ENCODE measurements around the gene SLC35F1. TPM values are rescaled to one million over a fixed set of nuclear protein-coding genes. Genes with fewer than 3 reads are reported as not detected.

The SLC35F1 gene
- total and polyA plus RNA-seq, 10 of the 15 experiments (the other 5 are each of a cell fraction or from before 2014, with no cell fraction given), result 0.01 TPM; not detected in 9

GRCh38 chr6:118061666-118062065, 154.6 kb downstream of the SLC35F1 start (continued):
- TF ChIP-seq TCF3 (IDR thresholded peaks at IDR 0.05; ENCODE audit: borderline replicate concordance, insufficient read depth, low read depth, low read length), result no peak
- TF ChIP-seq SPI1 (IDR thresholded peaks at IDR 0.05; ENCODE audit: borderline replicate concordance, insufficient read depth, low read depth, low read length), result no peak
- TF ChIP-seq FOS (IDR thresholded peaks at IDR 0.05; ENCODE audit: borderline replicate concordance, extremely low read depth, insufficient read length), result no peak

GRCh38 chr6:118080547-118080946, 173.5 kb downstream of the SLC35F1 start:
- no peak for FAIRE-seq
- Histone ChIP-seq H3K79me2 (ENCODE audit: control insufficient read depth, insufficient read depth, low read length) (no peaks in the 10 kb centered on the region), H3K27ac (ENCODE audit: control insufficient read depth, insufficient read depth) (no peak overlapping the region), H3K9ac (ENCODE audit: control insufficient read depth, insufficient read depth, low read length) (no peak overlapping the region), H3K36me3 (ENCODE audit: control insufficient read depth in 2 of 2, insufficient read depth in 2 of 2, low read length in 1 of 2) (no peaks in the 10 kb centered on the region), H3K4me3 (no peak overlapping the region), H3K4me2 (ENCODE audit: control insufficient read depth, insufficient read depth) (no peak overlapping the region), H2AFZ (ENCODE audit: control insufficient read depth, low read depth, low read length) (no peak overlapping the region), H3K9me3 (replicated peaks; ENCODE audit: control insufficient read depth, insufficient read depth, low read length) (no peaks in the 10 kb centered on the region), H3K4me1 (ENCODE audit: control insufficient read depth, insufficient read depth, low read length) (no peaks in the 10 kb centered on the region), H3K27me3 (replicated peaks in 1 of 2; ENCODE audit: control insufficient read depth in 2 of 2, insufficient read depth in 2 of 2, low read length in 1 of 2) (no peaks in the 10 kb centered on the region), H4K20me1 (ENCODE audit: control insufficient read depth, insufficient read depth) (no peaks in the 10 kb centered on the region)
- ChIA-PET POLR2A (no interaction called here), RAD21 (ENCODE audit: unreplicated experiment) (no interaction called here), CTCF (interaction anchor here (0.9 to 1.5 kb wide), 3 partner anchors 19 to 102 kb away, joined by 3 to 4 read pairs (median 3); no protein-coding TSS in a partner anchor), SMC1A (ENCODE audit: uncharacterized antibody, unreplicated experiment) (interaction anchor here (0.7 to 0.9 kb wide), 2 partner anchors 8 to 221 kb away, joined by 3 read pairs; no protein-coding TSS in a partner anchor)
- no peak for DNase-seq (ENCODE audit: low read depth, low spot score)
- intact Hi-C loops (cut with micrococcal nuclease; ENCODE audit: unreplicated experiment) (no loop called here), in situ Hi-C loops (cut with MboI) (no loop called here)
- ATAC-seq, result no peak
- TF ChIP-seq E2F8 (IDR thresholded peaks at IDR 0.05; ENCODE audit: low read depth, partially characterized antibody) (no peak), E2F4 (IDR thresholded peaks at IDR 0.05; ENCODE audit: low read depth, low read length) (no peak), EP300 (IDR thresholded peaks at IDR 0.05; ENCODE audit: borderline replicate concordance in 1 of 2, control insufficient read depth in 1 of 2, low read depth in 2 of 2, low read length in 2 of 2) (no peak), PKNOX1 (IDR thresholded peaks at IDR 0.05) (no peak), ZBTB33 (IDR thresholded peaks at IDR 0.05) (no peak)
- 2% methylated on average over 2 of the region's 2 CpGs for WGBS (ENCODE audit: insufficient coverage, insufficient replicate concordance, low lambda C conversion rate, missing lambda C conversion rate)
- no TSS peak for BruUV-seq (replicated peaks)
